ENCODE results near the gene SEC11C.

The SEC11C gene

DNA sequence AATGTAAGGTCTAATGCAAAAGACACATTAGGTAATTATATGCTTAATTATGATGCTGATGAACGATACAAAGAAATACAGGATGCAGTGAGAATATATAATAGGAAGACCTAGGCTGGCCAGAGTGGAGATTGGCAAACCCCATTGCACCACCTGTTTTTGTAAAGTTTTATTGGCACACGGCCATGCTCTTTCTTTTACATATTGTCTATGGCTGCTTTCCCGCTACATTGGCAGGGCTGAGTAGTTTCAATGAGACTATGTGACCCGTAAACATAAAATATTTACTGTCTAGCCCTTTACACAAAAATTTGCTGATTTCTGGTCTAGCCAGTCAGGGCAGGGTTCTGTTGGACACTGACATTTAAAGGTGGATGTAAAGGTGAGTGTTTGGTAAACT lies 5.4 kb downstream of the SEC11C start:
- DNase-seq = no peak

DNA sequence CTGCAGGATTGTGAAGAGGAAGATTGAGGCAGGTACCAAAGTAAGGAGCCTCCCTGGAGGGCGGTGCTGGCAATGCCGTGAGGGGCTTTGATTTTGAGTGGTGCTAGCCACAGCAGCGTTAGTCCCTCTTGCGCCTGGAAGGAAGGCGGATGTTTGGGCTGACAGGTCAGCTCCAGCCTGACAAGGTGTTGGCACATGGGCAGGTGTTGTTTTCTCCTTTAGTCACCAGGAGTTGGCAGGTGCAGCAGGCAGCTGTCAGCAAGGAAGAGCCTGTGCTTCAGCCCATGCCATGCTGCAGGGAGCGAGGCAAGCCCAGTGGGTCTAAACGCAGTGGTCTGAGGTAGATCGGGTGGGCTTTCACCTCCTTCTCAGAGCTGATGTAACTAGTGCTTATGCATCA lies 8.5 kb downstream of the SEC11C start:
- DNase-seq = no peak

DNA sequence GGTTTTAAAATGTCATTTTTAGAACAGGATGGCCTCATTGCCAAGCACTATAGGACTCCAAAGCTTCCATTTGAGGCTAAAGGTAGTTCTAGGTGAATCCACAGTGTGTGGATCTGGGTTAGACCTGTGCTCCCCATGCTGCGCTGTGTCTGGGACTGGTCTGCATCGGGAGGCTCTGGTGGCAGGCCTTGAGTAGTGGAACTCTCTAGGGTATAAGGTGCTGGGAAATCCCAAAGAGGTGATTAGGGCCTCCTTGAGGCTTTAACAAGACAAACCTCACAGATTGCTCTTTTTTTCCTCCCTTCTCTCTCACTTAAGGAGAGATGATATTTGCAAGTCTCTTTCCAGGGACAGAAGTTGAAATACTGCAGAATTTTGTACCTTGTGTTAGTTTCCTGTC lies 9.3 kb downstream of the SEC11C start:
- DNase-seq = no peak

DNA sequence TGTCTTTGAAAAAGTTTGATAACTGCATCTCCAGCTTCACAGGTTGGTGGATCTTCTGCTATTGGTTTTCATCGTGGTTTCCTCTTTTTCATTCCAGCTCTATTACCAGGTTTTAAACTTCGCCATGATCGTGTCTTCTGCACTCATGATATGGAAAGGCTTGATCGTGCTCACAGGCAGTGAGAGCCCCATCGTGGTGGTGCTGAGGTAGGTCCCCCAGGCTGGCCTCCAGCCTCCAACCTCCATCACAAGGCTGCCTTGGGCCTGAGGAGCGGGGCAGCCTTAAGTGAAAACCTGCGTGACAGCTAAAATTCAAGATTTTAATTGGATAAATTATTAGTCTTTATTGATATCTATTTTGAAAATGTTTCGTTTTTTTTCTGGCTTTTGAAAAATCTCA lies 9.7 kb downstream of the SEC11C start:
- DNase-seq = no peak

DNA sequence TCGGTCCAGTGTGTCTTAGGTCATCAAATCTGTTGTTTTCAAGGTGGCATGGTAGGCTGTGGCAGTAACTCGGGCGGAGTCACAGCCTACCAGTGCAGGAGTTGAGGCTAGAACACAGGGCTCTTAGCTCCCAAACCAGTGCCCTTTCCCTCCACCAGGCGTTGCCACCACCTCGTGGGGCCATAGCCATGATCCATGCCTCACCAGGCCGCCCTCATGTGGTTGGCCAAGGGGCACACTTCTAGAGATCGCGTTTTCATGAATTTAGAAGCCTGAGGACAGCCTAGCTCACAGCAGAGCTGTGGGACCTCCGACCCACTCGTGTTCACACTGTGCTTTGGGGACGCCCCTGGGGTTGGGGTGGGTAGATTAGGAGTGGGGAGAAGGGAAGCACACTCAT lies 10.6 kb downstream of the SEC11C start:
- DNase-seq = no peak

DNA sequence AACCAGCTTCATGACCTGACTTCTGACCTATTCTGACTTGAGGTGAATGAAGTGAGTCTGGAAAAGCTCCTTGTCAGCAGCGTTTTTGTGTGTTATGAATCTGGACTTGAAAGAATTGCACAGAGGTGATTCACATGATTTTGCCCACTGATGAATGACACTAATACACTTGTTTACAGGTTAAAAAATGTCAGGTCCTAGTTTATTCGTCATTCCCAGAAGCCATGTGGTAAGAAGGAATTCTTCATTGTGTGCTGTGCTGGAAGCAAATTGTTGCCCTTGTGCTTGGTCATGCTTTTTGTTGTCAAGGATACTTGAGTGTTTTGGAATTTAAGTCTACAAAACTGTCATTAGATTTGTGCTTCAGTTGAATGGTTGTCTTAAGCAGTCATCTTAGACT lies 15.5 kb downstream of the SEC11C start:
- DNase-seq = no peak

DNA sequence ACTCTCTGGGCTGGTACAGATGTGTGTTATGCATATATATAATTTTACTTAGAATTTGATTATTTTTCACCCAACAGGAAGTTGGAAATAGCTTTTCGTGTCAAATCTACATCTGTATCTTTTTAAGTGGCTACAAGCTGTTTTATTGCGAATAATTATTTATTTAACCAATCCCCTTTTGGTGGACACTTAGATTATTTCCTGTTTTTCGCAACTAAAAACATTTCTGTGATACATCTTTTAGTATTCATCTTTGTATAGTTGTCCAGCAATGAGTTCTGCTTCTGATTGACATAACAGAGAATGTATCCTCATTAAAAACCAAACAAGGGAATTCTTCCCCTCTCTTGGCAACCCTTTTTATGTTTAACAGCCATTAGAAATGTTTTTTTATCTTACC lies 16.6 kb downstream of the SEC11C start:
- no peak for DNase-seq

DNA sequence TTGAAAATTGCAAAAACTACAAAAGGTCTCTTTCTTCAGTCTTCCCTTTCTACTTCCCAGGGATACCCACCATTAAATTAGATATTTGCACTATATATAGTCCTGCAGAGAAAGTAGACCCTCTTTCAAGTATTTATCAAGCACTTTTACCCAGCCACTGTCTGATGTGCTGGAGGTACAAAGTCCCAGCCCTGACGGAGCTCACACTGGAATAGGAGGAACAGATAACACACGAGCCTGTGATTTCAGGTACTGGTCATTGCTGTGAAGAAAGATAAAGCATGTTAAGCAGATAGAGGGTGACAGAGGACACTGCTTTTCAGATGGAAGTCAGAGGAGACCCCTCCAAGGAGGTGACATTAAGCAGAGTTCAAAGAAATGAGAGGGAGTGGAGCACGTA lies 19.6 kb downstream of the SEC11C start:
- no peak for DNase-seq

DNA sequence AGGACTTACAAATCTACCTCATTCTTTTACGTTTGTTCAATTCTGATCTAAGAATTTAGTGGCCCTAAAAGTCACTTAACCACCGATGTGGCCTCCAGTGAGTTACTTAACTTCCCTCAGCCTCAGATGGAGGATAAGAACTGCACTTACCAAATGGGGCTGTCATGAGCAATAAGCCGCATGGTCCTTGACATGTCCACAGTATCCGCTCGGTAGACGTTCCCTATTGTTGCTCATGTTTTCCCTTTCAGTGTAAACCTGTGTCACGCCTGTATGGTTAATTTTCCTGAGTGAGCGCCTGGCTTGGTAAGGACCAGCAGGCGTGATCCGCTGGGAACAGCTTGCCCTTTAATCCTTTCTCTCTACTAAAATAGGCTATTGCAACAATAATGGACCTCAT lies 20.3 kb downstream of the SEC11C start:
- DNase-seq = no peak

DNA sequence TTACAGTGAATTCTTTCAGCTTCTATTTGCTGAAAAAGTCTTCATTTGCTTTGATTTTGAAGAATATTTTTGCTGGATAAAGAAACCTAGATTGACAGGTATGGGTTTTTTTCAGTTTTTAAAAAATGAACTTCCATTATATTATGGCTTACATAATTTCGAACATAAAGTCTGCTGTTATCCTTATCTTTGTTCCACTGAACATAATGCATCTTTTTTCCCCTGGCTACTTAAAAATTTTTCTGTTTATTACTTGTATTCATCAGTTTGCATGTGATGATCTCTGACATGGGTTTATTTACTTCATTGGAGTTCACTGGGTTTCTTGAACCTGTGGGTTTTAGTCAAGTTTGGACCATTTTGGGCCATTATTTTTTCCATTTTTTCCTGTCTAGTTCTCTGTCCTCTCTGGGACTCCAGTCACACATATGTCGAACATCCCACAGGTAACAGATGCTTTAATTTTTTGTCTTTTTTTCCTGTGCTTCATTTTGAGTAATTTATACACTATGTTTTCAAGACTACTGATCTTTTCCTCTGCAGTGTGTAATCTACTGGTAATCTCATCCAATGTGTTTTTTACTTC lies 33.1 kb downstream of the SEC11C start:
- no peak for DNase-seq

DNA sequence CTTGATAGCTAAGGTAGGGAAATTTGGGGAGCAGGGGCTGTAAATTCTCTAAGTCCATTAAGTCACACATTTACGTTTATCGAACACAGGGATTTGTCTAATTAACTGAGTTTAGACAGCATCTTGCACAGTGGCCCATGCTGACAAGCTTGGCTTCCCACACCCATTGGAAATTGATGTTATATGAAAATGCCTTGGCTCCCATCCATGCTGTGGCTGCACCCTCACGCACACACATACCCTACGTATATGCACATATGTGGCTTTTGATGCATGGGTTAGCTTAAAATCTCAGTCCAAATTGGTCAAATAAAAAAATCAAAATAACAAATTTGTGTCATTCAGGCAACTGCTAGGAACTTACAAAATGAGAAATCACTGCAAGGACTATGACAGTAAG lies 37.8 kb downstream of the SEC11C start:
- no peak for DNase-seq

DNA sequence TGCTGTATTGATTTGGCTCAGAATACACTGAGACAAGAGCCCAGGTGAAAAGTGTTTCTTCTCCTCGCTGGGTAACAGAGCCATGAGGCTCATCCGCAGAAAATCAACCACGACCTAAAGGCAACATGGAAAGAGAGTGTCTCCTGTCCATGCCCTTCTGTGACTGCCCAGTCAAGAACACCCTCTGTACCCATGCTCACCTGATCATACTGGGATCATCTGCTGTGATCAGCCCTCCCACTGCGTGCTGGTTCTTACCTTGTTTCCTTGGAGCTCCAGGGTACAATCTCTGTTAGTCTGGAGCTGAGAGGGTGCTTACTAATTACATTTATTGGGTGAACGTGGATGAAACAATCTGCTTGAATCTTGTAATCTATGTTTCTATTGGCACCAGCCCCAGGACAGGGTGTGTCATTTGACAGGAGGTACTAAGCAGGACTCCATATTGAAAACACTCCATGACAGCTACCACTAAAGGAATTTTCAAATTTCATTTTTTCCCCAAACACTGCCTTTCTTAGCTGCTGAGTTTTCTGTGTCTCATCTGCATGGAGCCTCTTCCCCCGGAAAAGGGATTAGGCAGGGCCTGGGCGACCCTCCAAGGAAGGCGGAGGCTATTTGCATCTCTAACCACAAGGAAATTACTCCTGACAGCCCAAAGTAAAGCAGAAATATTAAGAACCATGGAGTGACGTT lies 40.6 kb downstream of the SEC11C start:
- DNase-seq = no peak

DNA sequence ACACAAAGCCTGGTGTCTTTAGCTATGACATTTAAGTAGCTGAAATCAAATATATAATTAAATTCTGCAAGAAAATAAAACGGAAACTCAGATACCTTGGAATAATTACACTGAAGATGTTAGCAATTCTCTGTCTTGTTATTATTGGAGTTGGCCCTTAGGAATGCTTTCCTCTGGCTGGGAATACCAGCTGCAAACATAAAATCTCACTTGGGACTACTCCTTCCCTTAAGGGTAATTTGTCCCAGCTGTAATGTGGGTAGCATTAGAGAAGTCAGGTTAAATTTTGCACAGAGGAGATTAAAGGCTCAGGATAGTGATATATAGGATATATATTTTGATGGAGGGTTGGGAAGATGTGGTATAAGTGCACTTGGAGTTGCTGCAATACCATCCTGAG lies 43.0 kb downstream of the SEC11C start:
- DNase-seq = no peak

DNA sequence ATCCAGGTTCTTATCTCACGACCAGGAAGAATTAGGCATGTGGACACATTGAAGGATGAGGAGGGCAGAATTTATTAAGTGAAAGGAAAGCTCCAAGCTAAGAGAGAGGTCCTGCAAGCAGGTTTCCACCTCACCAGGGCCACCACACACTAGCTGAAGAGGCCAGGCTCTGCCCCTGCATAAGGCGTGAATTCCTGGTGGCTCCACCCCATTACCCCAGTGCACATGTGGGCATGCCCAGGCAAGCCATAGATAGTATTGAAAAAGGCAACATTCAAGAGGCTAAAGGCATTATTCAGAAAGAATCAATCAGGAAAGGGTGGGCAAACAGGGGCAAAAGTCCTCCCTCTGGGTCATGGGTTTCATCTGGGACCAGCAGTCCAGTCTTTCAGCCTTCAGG lies 49.3 kb downstream of the SEC11C start:
- no peak for DNase-seq

DNA sequence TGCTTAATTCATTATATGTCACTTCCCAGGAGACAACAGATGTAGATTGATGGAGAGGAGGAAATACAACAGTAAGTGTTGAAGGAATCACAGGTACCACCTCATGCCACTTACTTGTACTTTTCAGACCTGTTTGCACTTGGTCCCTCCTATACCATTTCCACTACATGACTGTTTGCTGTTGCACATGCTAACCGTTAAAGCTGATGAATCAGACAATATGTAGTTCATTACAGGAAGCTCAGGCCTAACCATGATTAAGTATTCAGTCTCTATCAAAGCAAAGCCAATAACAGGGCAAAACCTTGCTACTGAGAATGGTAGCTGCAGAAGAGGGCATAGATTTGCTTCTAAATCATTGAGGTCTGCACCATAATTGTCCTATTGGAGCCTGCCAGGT lies 50.1 kb downstream of the SEC11C start:
- DNase-seq = no peak

DNA sequence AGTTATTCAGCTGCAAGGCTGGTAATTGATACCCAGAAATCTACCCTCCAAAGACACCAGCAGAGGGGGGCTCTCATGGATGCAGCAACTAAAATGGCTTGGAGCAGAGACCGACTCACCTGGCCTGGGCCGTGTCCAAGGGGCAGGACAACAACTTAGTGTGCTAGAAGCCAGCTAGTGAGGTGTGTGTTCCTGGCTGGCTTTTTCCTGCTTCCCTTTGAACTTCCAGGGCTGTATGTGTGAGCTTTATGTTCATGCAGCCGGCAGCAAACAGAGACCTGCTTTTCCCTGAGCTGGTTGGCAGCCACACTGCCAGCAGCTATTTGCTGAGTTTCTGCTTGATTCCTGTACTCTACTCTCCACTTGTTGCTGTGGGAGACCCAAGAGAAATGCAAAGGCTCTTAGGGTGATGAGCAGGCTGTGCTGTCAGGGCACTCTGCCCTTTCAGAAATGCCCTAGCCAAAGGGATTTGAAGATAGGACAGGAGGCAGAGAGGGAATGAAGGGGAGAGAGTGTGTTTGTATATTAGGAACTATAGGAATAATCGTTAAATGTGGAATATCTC lies 56.6 kb downstream of the SEC11C start:
- DNase-seq = no peak

DNA sequence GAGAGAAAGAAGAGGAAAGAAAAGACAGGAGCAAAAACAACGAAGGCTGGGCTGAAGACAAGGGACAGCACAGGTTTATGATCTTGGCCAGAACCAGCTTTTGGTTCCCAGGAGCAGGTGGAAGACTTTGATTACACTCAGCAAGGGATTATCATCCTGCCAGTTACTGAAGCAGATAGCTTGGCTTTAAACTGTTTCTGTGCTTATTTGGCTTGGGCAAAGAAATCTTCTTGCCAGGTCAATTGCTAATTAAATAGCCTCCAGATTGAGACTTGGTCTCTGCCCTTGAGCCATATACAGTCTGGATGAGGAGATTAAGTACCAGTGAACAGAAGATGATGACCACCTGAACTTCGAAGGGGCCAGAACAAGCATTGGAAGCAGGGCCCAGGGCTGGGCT lies 58.0 kb downstream of the SEC11C start:
- DNase-seq = no peak

DNA sequence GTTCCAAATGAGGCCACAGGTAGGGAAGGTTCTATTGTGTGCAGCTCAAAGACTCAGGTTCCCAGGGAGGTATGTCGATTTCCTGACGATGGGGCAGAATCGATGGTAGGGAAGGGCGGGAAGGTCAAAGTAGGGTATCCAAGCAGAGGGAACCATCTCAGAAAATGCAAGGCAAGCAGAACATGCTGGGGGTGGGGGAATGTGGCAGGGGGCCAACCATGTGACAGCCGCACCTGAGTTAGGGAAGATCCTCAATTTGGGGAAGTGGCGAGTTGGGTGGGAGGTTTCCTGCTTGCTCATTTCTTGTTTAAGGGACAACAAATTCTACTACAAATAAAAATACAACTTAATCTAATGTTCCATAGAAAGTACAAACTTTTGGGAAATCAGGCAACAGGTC lies 58.5 kb downstream of the SEC11C start:
- no peak for DNase-seq

DNA sequence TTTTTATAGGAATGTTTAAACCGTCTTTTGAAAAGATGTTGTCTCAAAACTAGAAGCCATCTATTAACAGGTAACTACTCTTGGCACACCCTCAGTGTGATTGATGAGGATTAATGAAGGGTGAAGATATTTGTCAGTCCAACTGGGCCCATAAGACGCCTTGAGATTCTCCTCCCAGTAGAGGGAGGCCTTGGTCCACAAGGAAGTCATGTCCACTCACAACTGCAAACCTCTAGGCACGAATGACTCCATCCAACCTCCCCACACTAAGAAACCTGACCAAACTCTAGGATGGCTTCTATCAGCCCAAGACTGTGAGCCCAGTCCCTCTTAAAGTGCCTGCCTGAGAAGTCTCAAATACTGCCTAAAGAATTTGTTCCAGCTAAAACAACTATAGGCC lies 61.1 kb downstream of the SEC11C start:
- no peak for DNase-seq

DNA sequence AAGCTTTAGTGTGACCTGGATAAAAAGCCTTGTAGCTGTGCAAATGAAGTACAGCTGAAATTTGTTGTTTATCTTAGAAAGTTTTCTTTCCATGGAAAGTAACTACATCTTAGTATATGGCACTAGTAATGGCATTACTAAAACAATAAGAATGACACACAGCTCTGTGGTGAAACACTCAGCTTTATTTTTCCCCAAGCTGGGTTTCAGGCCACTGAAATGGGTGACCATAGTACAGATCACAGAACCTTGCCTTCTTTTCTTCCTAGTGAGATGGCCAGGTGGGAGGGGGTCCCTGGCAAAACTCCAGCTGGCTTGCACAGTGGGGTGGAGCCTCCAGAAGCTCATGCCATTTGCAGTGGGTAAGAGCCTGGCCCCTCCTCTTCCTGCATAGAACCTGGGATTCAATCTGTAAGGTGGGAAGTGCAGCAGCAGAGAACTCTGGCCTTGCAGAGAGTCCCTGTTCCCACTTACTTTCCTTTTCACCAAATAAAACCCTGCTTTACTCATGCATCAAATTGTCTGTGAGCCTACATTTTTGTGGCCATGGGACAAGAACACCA lies 62.7 kb downstream of the SEC11C start:
- no peak for DNase-seq

DNA sequence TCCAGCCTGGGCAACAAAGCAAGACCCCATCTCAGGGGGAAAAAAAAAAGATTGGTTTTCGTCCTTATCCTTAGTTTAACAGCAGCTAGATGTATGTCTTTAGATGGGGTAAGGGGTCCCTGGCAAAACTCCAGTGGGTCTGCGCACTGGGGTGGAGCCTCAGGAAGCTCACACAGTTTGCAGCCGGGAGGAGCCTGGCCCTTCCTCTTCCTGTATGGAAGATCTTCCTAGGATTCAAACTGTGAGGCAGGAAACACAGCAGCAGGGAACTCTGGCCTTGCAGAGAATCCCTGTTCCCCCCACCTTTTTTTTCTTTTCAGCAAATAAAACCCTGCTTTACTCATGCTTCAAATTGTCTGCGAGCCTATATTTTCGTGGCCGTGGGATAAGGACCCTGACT lies 67.8 kb downstream of the SEC11C start:
- DNase-seq = no peak
